K562 (cell line): ENCODE measurements around the gene FNDC11. TPM values are rescaled to one million over a fixed set of nuclear protein-coding genes. Genes with fewer than 3 reads are reported as not detected.

Source experiments
- ATAC-seq: fragments of 200-7000 bp; cut with Tn5 transposase; 3 replicates; pipeline ENCODE4 v1.9.1; 2020; ENCODE audit warnings: moderate library complexity
- BruUV-seq: library from RNA; stranded (reverse); fragments of 400-500 nt; replicated peaks from 2 replicates; lab custom pipeline; 2021; lab: Mats Ljungman, UMichigan
- CTCF ChIA-PET: fragments of 300-600 bp; formaldehyde crosslinking; extraction: SDS; loops from one replicate; lab custom pipeline; 2021; ENCODE audit warnings: low intra/inter-chr PET ratio; lab: Yijun Ruan, JAX
- POLR2A ChIA-PET: fragments of 300-600, 350-650 bp; sonication (Branson Sonifier 250); formaldehyde crosslinking; extraction: SDS; loops from one replicate; lab custom pipeline; 2021; ENCODE audit warnings: antibody characterized with exemption, inconsistent platforms; lab: Yijun Ruan, JAX
- DNase-seq, 4 experiments: peaks; one replicate each; pipeline versions ENCODE4 v3.0.0 to v3.0.0-alpha.2; 2011 to 2018; ENCODE audit warnings: low spot score in 3 of 4, mixed read lengths in 3 of 4; ENCODE audit errors: extremely low read depth in 1 of 4
- FAIRE-seq: peaks from 2 replicates; lab custom pipeline; 2011; peaks lifted over from hg19 to GRCh38; lab: Jason Lieb, UNC
- H2AFZ ChIP-seq: 2 replicates; pipeline ENCODE4 v1.6.0; 2011; ENCODE audit warnings: low read depth, low read length, control low read depth, inconsistent platforms
- H3K27ac ChIP-seq: fragments of 200-600 bp; 3 replicates; pipeline ENCODE4 v1.8.0; 2011; ENCODE audit warnings: low read depth, mild to moderate bottlenecking, control low read depth, inconsistent platforms, low read length, moderate library complexity, mixed read lengths; ENCODE audit errors: extremely low read depth
- H3K27me3 ChIP-seq, 2 experiments: fragments of 300-600 bp in 1 of 2; 2 replicates in 1 of 2; 3 replicates in 1 of 2; pipeline versions ENCODE4 v1.6.0 to v1.8.0; 2011; ENCODE audit warnings: inconsistent platforms in 2 of 2, low read length in 2 of 2, mild to moderate bottlenecking in 1 of 2, mixed read lengths in 1 of 2, moderate library complexity in 1 of 2; ENCODE audit not compliant: control insufficient read depth in 2 of 2, insufficient read depth in 2 of 2
- H3K36me3 ChIP-seq: fragments of 300-600 bp; 3 replicates; pipeline ENCODE4 v1.8.0; 2011; ENCODE audit warnings: mild to moderate bottlenecking, low read length, inconsistent platforms; ENCODE audit not compliant: control insufficient read depth, insufficient read depth
- H3K4me1 ChIP-seq, 2 experiments: fragments of 200-600 bp in 1 of 2; replicated peaks in 1 of 2; 2 replicates in 1 of 2; 3 replicates in 1 of 2; pipeline versions ENCODE4 v1.5.1 to v1.8.0; 2011; ENCODE audit warnings: inconsistent platforms in 2 of 2, low read length in 2 of 2, mild to moderate bottlenecking in 1 of 2, mixed read lengths in 1 of 2, moderate library complexity in 1 of 2; ENCODE audit not compliant: control insufficient read depth in 2 of 2, insufficient read depth in 2 of 2
- H3K4me2 ChIP-seq: 2 replicates; pipeline ENCODE4 v1.6.1; 2011; ENCODE audit warnings: low read length, control low read depth, inconsistent platforms, mixed read lengths; ENCODE audit not compliant: insufficient read depth
- H3K4me3 ChIP-seq: fragments of 200-600 bp; sonication (generic), shearing (Covaris generic); 2 replicates; pipeline ENCODE4 v1.5.1; 2016; ENCODE audit warnings: control low read depth, inconsistent platforms
- H3K79me2 ChIP-seq: fragments of 200-600 bp; 3 replicates; pipeline ENCODE4 v1.8.0; 2011; ENCODE audit warnings: low read length, inconsistent platforms; ENCODE audit not compliant: control insufficient read depth, insufficient read depth
- H3K9ac ChIP-seq, 2 experiments: 2 replicates each; pipeline versions ENCODE4 v1.6.0 to v1.6.1; 2011; ENCODE audit warnings: low read depth in 2 of 2, low read length in 2 of 2, control low read depth in 1 of 2, inconsistent platforms in 1 of 2, mild to moderate bottlenecking in 1 of 2, mixed read lengths in 1 of 2; ENCODE audit not compliant: insufficient read depth in 1 of 2
- H3K9me1 ChIP-seq: one replicate; pipeline ENCODE4 v1.6.0; 2011; ENCODE audit warnings: inconsistent platforms, mild to moderate bottlenecking, low read length, moderate library complexity; ENCODE audit not compliant: control insufficient read depth, insufficient read depth
- H3K9me3 ChIP-seq: replicated peaks from 2 replicates; pipeline ENCODE4 v1.5.1; 2011; ENCODE audit warnings: low read depth, low read length, inconsistent platforms; ENCODE audit not compliant: control insufficient read depth, insufficient read depth
- H4K20me1 ChIP-seq: replicated peaks from 2 replicates; pipeline ENCODE4 v1.6.1; 2011; ENCODE audit warnings: low read length, inconsistent platforms, mixed read lengths; ENCODE audit not compliant: control insufficient read depth, insufficient read depth
- HDAC2 ChIP-seq: fragments of 450-650 bp; IDR thresholded peaks from 2 replicates; pipeline ENCODE4 v1.6.1; 2016; ENCODE audit warnings: mild to moderate bottlenecking
- HINFP ChIP-seq: fragments of 450-650 bp; conservative IDR thresholded peaks from 2 replicates; pipeline ENCODE4 v1.6.1; 2016; ENCODE audit warnings: missing genetic modification characterization, low read depth, mild to moderate bottlenecking, control low read depth, missing compliant biosample characterization
- MBD2 ChIP-seq: sonication (generic); IDR thresholded peaks from 2 replicates; pipeline ENCODE4 v1.6.1; 2016; ENCODE audit warnings: low read depth, borderline replicate concordance
- PHB2 ChIP-seq: fragments of 450-650 bp; IDR thresholded peaks from 2 replicates; pipeline ENCODE4 v1.6.1; 2017; ENCODE audit warnings: low read depth
- SMARCC2 ChIP-seq: fragments of 450-650 bp; IDR thresholded peaks from 2 replicates; pipeline ENCODE4 v1.6.1; 2017; ENCODE audit warnings: antibody characterized with exemption, moderate library complexity, mild to moderate bottlenecking, low read depth
- SRSF3 ChIP-seq: fragments of 200-400 bp; formaldehyde crosslinking; IDR thresholded peaks from 2 replicates; pipeline ENCODE4 v1.6.1; 2016; ENCODE audit warnings: mild to moderate bottlenecking, low read length, moderate library complexity; ENCODE audit not compliant: insufficient read depth
- TFE3 ChIP-seq: fragments of 450-650 bp; formaldehyde crosslinking; IDR thresholded peaks from 2 replicates; pipeline ENCODE4 v1.4.0; 2020; ENCODE audit warnings: mild to moderate bottlenecking, mixed read lengths
- THAP7 ChIP-seq: fragments of 250-450 bp; sonication (Bioruptor Pico); IDR thresholded peaks from 2 replicates; pipeline ENCODE4 v1.5.0; 2021
- ZBED1 ChIP-seq: IDR thresholded peaks from 2 replicates; pipeline ENCODE4 v1.6.1; 2014
- ZNF24 ChIP-seq: fragments of 450-650 bp; IDR thresholded peaks from 2 replicates; pipeline ENCODE4 v1.6.1; 2016
- ZNF511 ChIP-seq: sonication (generic); formaldehyde crosslinking; IDR thresholded peaks from 2 replicates; pipeline ENCODE4 v1.8.0; 2022; ENCODE audit warnings: mild to moderate bottlenecking, missing genetic modification reagents
- WGBS: fragments of 100-300 bp; shearing (Covaris generic); methylation state at CpG from one replicate; pipeline ENCODE4 v1.1.6; 2016; ENCODE audit warnings: low coverage, mixed read lengths; ENCODE audit not compliant: insufficient coverage; ENCODE audit errors: missing lambda C conversion rate; 5-methylcytosine and 5-hydroxymethylcytosine counted together
- in situ Hi-C: fragments of 300-500 bp; cut with MboI; formaldehyde crosslinking; loops from 4 replicates; pipeline ENCODE4 v1.15.0; 2018; ENCODE audit warnings: inconsistent platforms, mixed read lengths
- intact Hi-C: fragments of 100-400 bp; cut with micrococcal nuclease; formaldehyde crosslinking; loops from 2 replicates; pipeline ENCODE4 v1.14.2; 2022
- polyA plus RNA-seq, 8 experiments: library from polyadenylated mRNA; depleted of rRNA in 4 of 8; stranded (reverse) in 5 of 8; unstranded in 3 of 8; fragments of >200 nt; fragmentation: Nextera tagmentation in 2 of 8; fragmentation: Illumina TruSeq in 1 of 8; extraction: Ambion mirVana in 2 of 8; extraction: Trizol in 1 of 8; gene quantifications; 2 replicates each; pipeline versions ENCODE4 v1.2.1 to v1.2.3, GENCODE V29; 2011 to 2014; ENCODE audit warnings: inconsistent platforms in 1 of 8, missing spikeins in 1 of 8
- total RNA-seq, 7 experiments: library from RNA; depleted of rRNA in 6 of 7; stranded (reverse); fragments of >200 nt in 6 of 7; fragmentation: Illumina TruSeq in 2 of 7; extraction: Trizol in 2 of 7; gene quantifications; 2 replicates each; pipeline versions ENCODE4 v1.2.1 to v1.2.3, GENCODE V29; 2011 to 2021; ENCODE audit warnings: low replicate concordance in 1 of 7

FNDC11 gene
- total and polyA plus RNA-seq, 9 of the 15 experiments (the other 6 are each of a cell fraction or from before 2014, with no cell fraction given), result 0.08 to 2.3 (median 0.64) TPM; not detected in 2

GRCh38 chr20:63544958-63545516, 8.9 kb upstream of the FNDC11 start:
- Histone ChIP-seq H3K27ac (no peak overlapping the region), H3K36me3 (no peaks in the 10 kb centered on the region), H3K9ac (peak overlapping the region in 1 of 2 experiments; percentile 35; a peak in 1 of 4 replicates), H4K20me1 (peaks cover 3% of the 10 kb centered on the region), H3K9me1 (no peaks in the 10 kb centered on the region), H3K27me3 (peaks cover 0 to 47% of the 10 kb centered on the region in 2 experiments; a peak in 4 of 5 replicates), H3K4me2 (no peak overlapping the region), H3K4me1 (peaks cover 0 to 87% of the 10 kb centered on the region in 2 experiments; a peak in 3 of 5 replicates), H3K9me3 (no peaks in the 10 kb centered on the region), H3K4me3 (no peak overlapping the region), H2AFZ (no peak overlapping the region), H3K79me2 (no peaks in the 10 kb centered on the region)
- POLR2A ChIA-PET, result interaction anchor here (1.4 kb wide), 1 partner anchor 24 kb away, joined by 5 read pairs; the partner anchor contains the start of gene PPDPF
- CTCF ChIA-PET, result no interaction called here
- no peak for ATAC-seq
- BruUV-seq, result no TSS peak
- 6% methylated on average over 14 of the region's 19 CpGs for WGBS
- intact Hi-C loops (no loop called here), in situ Hi-C loops (no loop called here)
- no peak for DNase-seq
- TF ChIP-seq TFE3 (no peak), PHB2 (no peak)
- FAIRE-seq, result no peak

GRCh38 chr20:63545814-63546213, 8.1 kb upstream of the FNDC11 start:
- ChIA-PET POLR2A (interaction anchor here (0.9 to 1.4 kb wide), 3 partner anchors 9 to 123 kb away, joined by 3 read pairs; no protein-coding TSS in a partner anchor), CTCF (no interaction called here)
- ATAC-seq (no peak), DNase-seq (no peak), FAIRE-seq (no peak)
- no TSS peak for BruUV-seq
- Histone ChIP-seq H3K4me1 (peaks cover 0 to 80% of the 10 kb centered on the region in 2 experiments; a peak in 3 of 5 replicates), H3K27ac (no peak overlapping the region), H3K9me3 (no peaks in the 10 kb centered on the region), H2AFZ (no peak overlapping the region), H3K79me2 (no peaks in the 10 kb centered on the region), H3K9me1 (no peaks in the 10 kb centered on the region), H3K4me3 (no peak overlapping the region), H3K9ac (0 out of 4 replicates have a peak overlapping the region, but pooled peaks of 1 of the 2 experiments have one; percentile 16), H3K27me3 (peaks cover 0 to 42% of the 10 kb centered on the region in 2 experiments; a peak in 4 of 5 replicates), H3K4me2 (no peak overlapping the region), H4K20me1 (no peaks in the 10 kb centered on the region), H3K36me3 (no peaks in the 10 kb centered on the region)
- intact Hi-C loops (no loop called here), in situ Hi-C loops (no loop called here)
- WGBS, result 9% methylated on average over 6 of the region's 6 CpGs
- TF ChIP-seq HINFP (tag) (no peak), MBD2 (no peak), SMARCC2 (no peak), ZNF24 (no peak), HDAC2 (no peak), ZNF511 (CRISPR knock-in tag) (no peak), SRSF3 (no peak), THAP7 (no peak), ZBED1 (no peak)
